Suprapubic skin (tissue), 4 donors: ENCODE results near the gene ITPKA. TPM values are rescaled to one million over a fixed set of nuclear protein-coding genes. Genes with fewer than 3 reads are reported as not detected.

Source experiments
- DNase-seq, 2 donors: peaks; one replicate each; pipeline ENCODE4 v3.0.0-alpha.2; 2019; ENCODE audit warnings: low spot score in 2 of 2
- H3K27ac ChIP-seq: fragments of 200-600 bp; sonication (generic); one replicate; pipeline ENCODE4 v1.5.1; 2019
- H3K27me3 ChIP-seq: fragments of 200-600 bp; sonication (generic); one replicate; pipeline ENCODE4 v1.5.1; 2019
- H3K36me3 ChIP-seq: fragments of 200-600 bp; sonication (generic); one replicate; pipeline ENCODE4 v1.5.1; 2019
- H3K4me1 ChIP-seq: fragments of 200-600 bp; sonication (generic); one replicate; pipeline ENCODE4 v1.5.1; 2019
- H3K4me3 ChIP-seq: fragments of 200-600 bp; sonication (generic); one replicate; pipeline ENCODE4 v1.5.1; 2019; ENCODE audit warnings: mild to moderate bottlenecking
- H3K9me3 ChIP-seq: fragments of 200-600 bp; sonication (generic); one replicate; pipeline ENCODE4 v1.5.1; 2019
- EP300 ChIP-seq: sonication (generic); formaldehyde crosslinking; IDR thresholded peaks from one replicate; pipeline ENCODE4 v1.6.1; 2017; ENCODE audit warnings: antibody characterized with exemption
- POLR2A ChIP-seq, 2 donors: fragments of 450-650 bp; IDR thresholded peaks; one replicate each; pipeline ENCODE4 v1.6.1; 2017; ENCODE audit warnings: antibody characterized with exemption in 2 of 2, mild to moderate bottlenecking in 2 of 2, moderate library complexity in 2 of 2
- POLR2AphosphoS5 ChIP-seq, 3 donors: sonication (generic); formaldehyde crosslinking; IDR thresholded peaks; one replicate each; pipeline ENCODE4 v1.6.1; 2017; ENCODE audit warnings: antibody characterized with exemption in 3 of 3
- WGBS: methylation state at CpG from one replicate; pipeline ENCODE4 v1.1.5; 2018; 5-methylcytosine and 5-hydroxymethylcytosine counted together
- total RNA-seq, 4 donors: library from RNA; depleted of rRNA; stranded (reverse); fragments of >200 nt; gene quantifications; one replicate each; pipeline ENCODE4 v1.1.0, GENCODE V29; 2016
- TF ChIP-seq, protein P1 (sequence below), 2 donors: fragments of 200-600 bp in 1 of 2; fragments of 450-650 bp in 1 of 2; sonication (generic) in 1 of 2; IDR thresholded peaks; one replicate each; pipeline ENCODE4 v1.5.1; 2016 to 2019; ENCODE audit warnings: antibody characterized with exemption in 2 of 2, mild to moderate bottlenecking in 1 of 2, moderate library complexity in 1 of 2

Gene ITPKA
- total RNA-seq, 4 donors from 2014 or later, result 0.30 to 1.5 TPM; not detected in 2

DNA sequence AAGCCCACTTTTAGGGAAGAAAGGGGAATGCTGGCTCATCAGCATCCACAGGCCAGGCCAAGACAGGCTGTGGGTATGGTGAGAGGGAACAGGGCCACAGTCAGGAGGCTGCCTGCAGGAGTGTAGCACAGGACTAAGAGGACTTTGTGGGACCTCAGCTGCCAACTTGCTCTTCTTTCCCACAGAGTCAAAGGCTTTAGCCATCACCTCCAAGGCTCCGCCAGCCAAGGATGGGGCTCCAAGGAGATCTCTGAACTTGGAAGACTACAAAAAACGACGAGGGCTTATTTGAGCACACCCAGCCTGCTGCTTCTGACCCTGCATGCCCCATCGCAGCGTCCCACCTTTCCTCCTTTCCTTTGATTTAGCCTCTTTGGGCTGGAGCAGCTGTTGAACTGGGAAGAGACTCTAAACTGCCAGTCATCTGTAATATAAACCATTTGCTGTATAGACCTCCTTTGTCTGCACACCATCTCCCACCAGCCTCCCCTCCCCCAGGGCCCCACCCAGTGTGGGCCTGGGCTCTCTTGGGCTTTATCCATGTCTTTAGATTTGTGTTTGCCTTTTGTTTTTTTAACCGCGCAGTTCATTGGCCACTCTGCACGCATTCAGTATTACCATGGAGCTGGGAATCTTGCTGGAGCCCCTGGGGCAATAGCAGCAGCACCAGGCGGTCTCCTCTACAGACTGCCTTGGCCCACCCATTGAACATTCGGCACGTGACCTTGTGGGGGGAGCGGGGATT, 13.1 kb upstream of the ITPKA start:
- Histone ChIP-seq H3K4me1 (no peaks in the 10 kb centered on the region), H3K9me3 (no peaks in the 10 kb centered on the region), H3K27me3 (no peaks in the 10 kb centered on the region), H3K36me3 (peaks cover 75% of the 10 kb centered on the region), H3K27ac (no peak overlapping the region), H3K4me3 (no peak overlapping the region)
- TF ChIP-seq EP300, result no peak
- TF ChIP-seq POLR2A (IDR thresholded peaks at IDR 0.05), result no peak
- TF ChIP-seq, protein P1, sequence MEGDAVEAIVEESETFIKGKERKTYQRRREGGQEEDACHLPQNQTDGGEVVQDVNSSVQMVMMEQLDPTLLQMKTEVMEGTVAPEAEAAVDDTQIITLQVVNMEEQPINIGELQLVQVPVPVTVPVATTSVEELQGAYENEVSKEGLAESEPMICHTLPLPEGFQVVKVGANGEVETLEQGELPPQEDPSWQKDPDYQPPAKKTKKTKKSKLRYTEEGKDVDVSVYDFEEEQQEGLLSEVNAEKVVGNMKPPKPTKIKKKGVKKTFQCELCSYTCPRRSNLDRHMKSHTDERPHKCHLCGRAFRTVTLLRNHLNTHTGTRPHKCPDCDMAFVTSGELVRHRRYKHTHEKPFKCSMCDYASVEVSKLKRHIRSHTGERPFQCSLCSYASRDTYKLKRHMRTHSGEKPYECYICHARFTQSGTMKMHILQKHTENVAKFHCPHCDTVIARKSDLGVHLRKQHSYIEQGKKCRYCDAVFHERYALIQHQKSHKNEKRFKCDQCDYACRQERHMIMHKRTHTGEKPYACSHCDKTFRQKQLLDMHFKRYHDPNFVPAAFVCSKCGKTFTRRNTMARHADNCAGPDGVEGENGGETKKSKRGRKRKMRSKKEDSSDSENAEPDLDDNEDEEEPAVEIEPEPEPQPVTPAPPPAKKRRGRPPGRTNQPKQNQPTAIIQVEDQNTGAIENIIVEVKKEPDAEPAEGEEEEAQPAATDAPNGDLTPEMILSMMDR (IDR thresholded peaks at IDR 0.05), result no peak
- TF ChIP-seq POLR2AphosphoS5 (IDR thresholded peaks at IDR 0.05), result no peak
- no peak for DNase-seq
- 92% methylated on average over 12 of the region's 12 CpGs for WGBS

DNA sequence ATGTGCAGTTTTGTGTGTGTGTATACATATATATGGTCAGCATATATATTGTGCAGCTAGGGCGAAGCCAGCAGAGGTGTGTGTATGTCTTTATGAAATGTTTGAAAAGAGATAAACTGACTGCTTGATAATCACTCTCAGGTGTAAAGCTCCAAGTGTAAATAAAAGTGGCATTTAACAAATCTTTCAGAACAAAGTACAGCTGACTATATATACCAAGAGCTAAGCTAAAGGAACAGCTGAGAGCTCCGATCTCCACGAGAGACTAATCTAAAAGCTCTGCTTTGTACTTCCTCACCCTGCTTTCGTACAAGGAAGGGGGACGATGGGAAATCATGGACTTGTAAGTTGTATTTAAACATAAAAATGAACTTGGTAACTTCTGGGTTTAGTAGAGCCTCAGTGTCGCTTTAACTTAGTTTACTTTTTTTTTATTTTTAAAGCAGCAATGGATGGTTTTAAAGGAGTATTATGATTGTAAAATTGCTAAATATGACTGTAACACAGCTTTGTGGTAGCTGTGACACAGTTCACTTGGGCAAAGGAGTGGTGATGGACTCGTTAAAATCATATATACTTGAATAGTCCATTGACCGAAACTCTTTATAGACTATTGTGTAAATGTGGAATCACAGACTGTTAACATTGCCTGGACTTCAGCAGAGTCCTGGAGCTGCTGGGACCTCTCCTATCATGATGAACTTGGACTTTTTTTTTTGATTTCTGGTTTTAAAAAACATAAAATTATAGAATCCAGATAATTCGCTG, 11.4 kb upstream of the ITPKA start:
- no peak for DNase-seq
- no peaks in the 10 kb centered on the region for H3K4me1 ChIP-seq
- TF ChIP-seq POLR2A (IDR thresholded peaks at IDR 0.05), result no peak
- TF ChIP-seq EP300, result no peak
- TF ChIP-seq, protein P1 (IDR thresholded peaks at IDR 0.05), result no peak
- no peak for TF ChIP-seq POLR2AphosphoS5 (IDR thresholded peaks at IDR 0.05)
- H3K9me3 ChIP-seq, result no peaks in the 10 kb centered on the region
- WGBS, result 93% methylated on average over 9 of the region's 9 CpGs
- H3K27me3 ChIP-seq, result no peaks in the 10 kb centered on the region
- no peak overlapping the region for H3K4me3 ChIP-seq
- no peak overlapping the region for H3K27ac ChIP-seq
- H3K36me3 ChIP-seq, result peaks cover 58% of the 10 kb centered on the region

DNA sequence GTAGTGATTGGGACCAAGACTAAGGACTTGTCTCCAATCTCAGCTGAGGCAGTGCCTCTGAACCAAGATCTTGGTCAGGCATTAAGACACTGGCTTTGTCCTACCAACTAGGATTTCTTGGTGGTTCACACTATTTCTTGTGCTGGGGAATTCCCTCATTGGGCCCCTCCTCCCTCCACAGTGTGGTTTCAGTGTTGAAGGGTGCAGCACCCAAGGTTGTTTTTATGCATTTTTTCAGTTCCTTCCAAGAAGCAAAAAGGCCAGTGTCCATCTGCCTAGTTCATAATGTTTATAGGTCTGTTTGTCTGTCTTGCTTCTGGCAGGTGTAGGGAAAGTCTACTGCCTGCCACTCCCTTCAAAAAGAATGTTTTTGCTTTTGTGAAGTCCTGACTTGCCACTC, 10.6 kb upstream of the ITPKA start:
- DNase-seq, result no peak
- Histone ChIP-seq H3K4me3 (no peak overlapping the region), H3K36me3 (peaks cover 50% of the 10 kb centered on the region), H3K27ac (no peak overlapping the region), H3K9me3 (no peaks in the 10 kb centered on the region), H3K27me3 (no peaks in the 10 kb centered on the region), H3K4me1 (no peaks in the 10 kb centered on the region)
- TF ChIP-seq, protein P1 (IDR thresholded peaks at IDR 0.05), result no peak
- TF ChIP-seq POLR2A (IDR thresholded peaks at IDR 0.05), result no peak
- TF ChIP-seq EP300, result no peak
- no peak for TF ChIP-seq POLR2AphosphoS5 (IDR thresholded peaks at IDR 0.05)

DNA sequence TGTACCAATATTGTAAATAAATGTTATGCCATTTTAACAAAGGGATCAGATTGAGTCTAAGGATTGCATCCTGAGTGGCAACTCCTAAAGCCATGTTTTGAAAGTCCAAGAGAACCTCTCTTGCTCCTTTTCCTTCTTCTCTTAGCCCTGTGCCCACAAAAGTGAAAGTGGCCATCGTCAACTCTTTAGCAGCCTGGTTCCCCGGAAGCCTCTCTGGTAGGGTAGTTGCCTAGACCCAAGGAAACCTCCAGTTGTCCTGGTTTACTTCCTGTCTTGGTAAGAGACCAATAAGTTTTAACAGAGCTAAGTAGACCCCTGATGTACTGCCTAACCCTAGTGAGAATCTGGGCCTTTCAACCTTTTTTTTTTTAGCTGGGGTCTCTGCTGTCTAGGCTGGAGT, 10.2 kb upstream of the ITPKA start:
- peaks cover 46% of the 10 kb centered on the region for H3K36me3 ChIP-seq
- no peak overlapping the region for H3K4me3 ChIP-seq
- 98% methylated on average over 2 of the region's 2 CpGs for WGBS

More for the DNA sequence above, 10.2 kb upstream of the ITPKA start:
- Histone ChIP-seq H3K9me3 (no peaks in the 10 kb centered on the region), H3K27me3 (no peaks in the 10 kb centered on the region), H3K4me1 (no peaks in the 10 kb centered on the region), H3K27ac (no peak overlapping the region)
- TF ChIP-seq, protein P1 (IDR thresholded peaks at IDR 0.05), result no peak
- DNase-seq, result no peak
